GM12874 (cell line): ENCODE measurements around the gene ARL13A.

Experiments used
- TF ChIP-seq, protein P1 (sequence below): IDR thresholded peaks from 2 replicates; pipeline ENCODE4 v1.5.1; 2011; ENCODE audit warnings: low read depth, mild to moderate bottlenecking, control low read depth, low read length, moderate library complexity; ENCODE audit not compliant: insufficient read depth

Gene ARL13A

DNA sequence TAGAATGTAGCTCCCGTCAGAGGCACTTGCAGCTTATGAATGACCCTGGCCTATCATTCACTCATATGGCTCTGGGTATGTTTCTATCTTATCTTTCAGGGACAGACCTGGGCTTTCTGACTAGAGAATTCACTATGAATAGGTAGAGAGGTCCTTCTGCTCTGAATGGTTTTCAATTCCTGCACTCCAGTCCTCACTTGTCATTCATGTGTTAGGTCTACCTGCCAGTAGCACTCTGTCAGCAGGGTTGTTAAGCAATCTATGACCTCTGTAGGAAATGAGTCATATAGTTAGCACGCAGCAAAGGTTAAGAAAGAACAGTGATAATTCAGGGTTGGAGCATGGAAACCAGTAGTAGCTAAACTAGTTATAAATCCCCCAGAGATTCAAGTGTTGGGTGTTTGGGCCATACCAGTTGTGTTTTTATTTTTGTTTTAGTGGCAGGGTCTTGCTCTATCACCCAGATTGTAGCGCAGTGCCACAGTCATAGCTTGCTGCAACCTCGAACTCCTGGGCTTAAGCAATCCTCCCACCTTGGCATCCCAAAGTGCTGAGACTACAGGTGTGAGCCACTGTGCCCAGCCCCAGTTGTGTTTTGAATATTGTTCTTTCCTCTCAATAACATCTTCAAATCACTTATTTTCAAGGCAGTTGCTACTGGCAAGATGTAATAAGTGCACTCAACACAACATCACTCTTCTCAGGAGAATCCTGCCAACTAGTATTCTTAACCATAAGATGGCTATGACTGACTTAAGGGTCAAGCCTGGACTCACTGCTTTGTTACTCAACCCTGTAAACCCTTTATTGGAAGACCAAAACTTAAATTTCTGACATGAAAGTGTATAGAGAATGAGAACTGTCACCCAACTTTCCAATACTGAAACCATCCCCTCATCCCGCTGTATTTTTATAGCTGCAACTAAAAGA is 25.1 kb downstream of the ARL13A start:
- TF ChIP-seq, protein P1, sequence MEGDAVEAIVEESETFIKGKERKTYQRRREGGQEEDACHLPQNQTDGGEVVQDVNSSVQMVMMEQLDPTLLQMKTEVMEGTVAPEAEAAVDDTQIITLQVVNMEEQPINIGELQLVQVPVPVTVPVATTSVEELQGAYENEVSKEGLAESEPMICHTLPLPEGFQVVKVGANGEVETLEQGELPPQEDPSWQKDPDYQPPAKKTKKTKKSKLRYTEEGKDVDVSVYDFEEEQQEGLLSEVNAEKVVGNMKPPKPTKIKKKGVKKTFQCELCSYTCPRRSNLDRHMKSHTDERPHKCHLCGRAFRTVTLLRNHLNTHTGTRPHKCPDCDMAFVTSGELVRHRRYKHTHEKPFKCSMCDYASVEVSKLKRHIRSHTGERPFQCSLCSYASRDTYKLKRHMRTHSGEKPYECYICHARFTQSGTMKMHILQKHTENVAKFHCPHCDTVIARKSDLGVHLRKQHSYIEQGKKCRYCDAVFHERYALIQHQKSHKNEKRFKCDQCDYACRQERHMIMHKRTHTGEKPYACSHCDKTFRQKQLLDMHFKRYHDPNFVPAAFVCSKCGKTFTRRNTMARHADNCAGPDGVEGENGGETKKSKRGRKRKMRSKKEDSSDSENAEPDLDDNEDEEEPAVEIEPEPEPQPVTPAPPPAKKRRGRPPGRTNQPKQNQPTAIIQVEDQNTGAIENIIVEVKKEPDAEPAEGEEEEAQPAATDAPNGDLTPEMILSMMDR = no peak

GRCh38 chrX:100995469-100995868 is 26.0 kb downstream of the ARL13A start:
- TF ChIP-seq, protein P1 = no peak

- TF ChIP-seq, protein P1 = no peak
Measured at GRCh38 chrX:100999451-100999850, 29.9 kb downstream of the ARL13A start.

- TF ChIP-seq, protein P1 = no peak
Measured at GRCh38 chrX:101009090-101009489, 39.6 kb downstream of the ARL13A start.

DNA sequence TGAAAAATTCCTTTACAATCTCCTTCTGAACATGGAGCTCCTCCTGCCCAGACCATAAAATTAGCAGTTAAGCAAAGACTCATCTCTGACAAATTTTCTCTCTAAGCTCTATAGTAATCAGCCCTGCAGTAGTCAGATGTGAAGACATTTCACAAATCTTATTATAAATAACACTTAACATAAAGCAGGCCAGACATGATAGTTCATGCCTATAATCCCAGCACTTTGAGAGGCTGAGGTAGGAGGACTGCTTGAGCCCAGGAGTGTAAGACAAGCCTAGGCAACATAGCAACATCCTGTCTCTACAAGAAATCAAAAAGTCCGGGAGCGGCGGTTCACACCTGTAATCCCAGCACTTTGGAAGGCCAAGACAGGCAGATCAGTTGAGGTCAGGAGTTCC is 52.5 kb downstream of the ARL13A start:
- TF ChIP-seq, protein P1 = no peak

DNA sequence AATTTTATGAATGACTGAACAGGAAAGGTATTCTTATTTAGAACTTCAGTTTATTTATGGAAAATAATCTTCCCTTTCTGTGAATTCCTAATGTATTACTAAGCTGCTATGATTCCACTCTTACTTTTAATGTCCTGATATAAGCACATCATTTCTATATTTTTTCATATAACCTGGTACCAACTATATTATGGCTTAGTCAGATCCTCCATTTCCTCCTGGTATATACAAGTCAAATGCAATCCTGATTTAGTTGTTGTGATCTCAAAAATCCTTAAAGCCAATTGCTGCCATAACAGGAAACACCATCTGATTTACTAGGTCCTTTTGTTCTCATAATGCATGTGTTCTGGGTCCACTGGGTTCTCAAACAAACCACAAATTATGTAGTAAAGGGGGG is 55.6 kb downstream of the ARL13A start:
- TF ChIP-seq, protein P1 = no peak

GRCh38 chrX:101028562-101028961 is 59.1 kb downstream of the ARL13A start:
- TF ChIP-seq, protein P1 = no peak
